ENCODE measurements around the gene B3GNT7.
"Not testable (repeated sequence)": the region's sequence is repeated elsewhere in the genome, so short reads cannot be mapped to it uniquely, and the experiment has no call there.

Gene B3GNT7

GRCh38 chr2:231430437-231430836 lies 34.9 kb downstream of the B3GNT7 start:
- DNase-seq, result not testable (repeated sequence)

DNA sequence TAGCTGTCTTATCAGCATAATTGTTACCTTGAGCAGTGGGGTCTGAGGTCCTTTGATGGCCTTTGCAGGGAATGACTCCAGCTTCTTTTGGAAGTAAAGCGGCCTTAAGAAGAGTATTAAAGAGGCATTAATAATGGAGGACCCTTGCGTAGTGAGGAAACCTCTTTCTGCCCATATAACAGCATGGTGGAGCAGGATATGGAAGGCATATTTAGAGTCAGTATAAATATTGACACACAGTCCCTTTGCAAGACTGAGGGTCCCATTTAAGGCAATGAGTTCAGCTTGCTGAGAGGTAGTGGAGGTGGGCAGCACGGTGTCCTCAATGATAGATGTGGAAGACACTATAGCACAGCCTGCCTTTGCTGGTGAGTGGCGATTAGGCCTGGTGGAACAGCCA lies 36.1 kb downstream of the B3GNT7 start:
- DNase-seq, result no peak

GRCh38 chr2:231433990-231434389 lies 38.5 kb downstream of the B3GNT7 start:
- DNase-seq, result no peak

- DNase-seq, result no peak
Observed at GRCh38 chr2:231436957-231437356, 41.4 kb downstream of the B3GNT7 start.

- no peak for DNase-seq
Observed at GRCh38 chr2:231449503-231450054, 54.1 kb downstream of the B3GNT7 start.

- DNase-seq, result no peak
Observed at GRCh38 chr2:231450548-231450989, 55.1 kb downstream of the B3GNT7 start.

All from NCI-H526 treated with DMSO at 0.1 percent for 48 hours (cell line).